SK-N-SH (cell line): ENCODE results near the gene DENND1C. TPM values are rescaled to one million over a fixed set of nuclear protein-coding genes. Genes with fewer than 3 reads are reported as not detected.
A peak's percentile ranks its signal among the peaks of the same experiment; 100 is the strongest.

Experiments
- CTCF ChIA-PET: fragments of 300-600, 350-600 bp; formaldehyde crosslinking; extraction: SDS; loops from one replicate; lab custom pipeline; 2021; lab: Yijun Ruan, JAX
- POLR2A ChIA-PET: fragments of 350-600 bp; sonication (Branson Sonifier 250); formaldehyde crosslinking; extraction: SDS; loops from one replicate; lab custom pipeline; 2020; ENCODE audit warnings: antibody characterized with exemption, inconsistent platforms; lab: Yijun Ruan, JAX
- DNase-seq: peaks from one replicate; pipeline ENCODE4 v3.0.0; 2012
- H2AFZ ChIP-seq: fragments of 200-600 bp; sonication (generic); 2 replicates; pipeline ENCODE4 v1.8.1; 2016; ENCODE audit warnings: antibody characterized with exemption, mild to moderate bottlenecking, low read depth
- H3F3A ChIP-seq: fragments of 200-600 bp; sonication (generic); replicated peaks from 2 replicates; pipeline ENCODE3; 2016; ENCODE audit warnings: antibody characterized with exemption, mild to moderate bottlenecking; ENCODE audit not compliant: insufficient read depth
- H3K27ac ChIP-seq, 2 experiments: fragments of 200-500 bp in 1 of 2; fragments of 200-600 bp in 1 of 2; sonication (Bioruptor generic) in 1 of 2; sonication (generic), shearing (Covaris generic) in 1 of 2; 2 replicates each; pipeline versions ENCODE4 v1.5.1 to v1.6.1; 2014 to 2016; ENCODE audit warnings: low read depth in 2 of 2, inconsistent platforms in 1 of 2, low read length in 1 of 2, mild to moderate bottlenecking in 1 of 2, mixed read lengths in 1 of 2
- H3K27me3 ChIP-seq: fragments of 200-600 bp; sonication (generic), shearing (Covaris generic); 2 replicates; pipeline ENCODE4 v1.6.1; 2016; ENCODE audit warnings: mixed run types; ENCODE audit not compliant: insufficient read depth
- H3K36me3 ChIP-seq, 2 experiments: fragments of 200-500 bp in 1 of 2; fragments of 200-600 bp in 1 of 2; sonication (Bioruptor generic) in 1 of 2; sonication (generic) in 1 of 2; replicated peaks in 1 of 2; 2 replicates each; pipeline versions ENCODE3 to v1.5.1; 2014 to 2016; ENCODE audit warnings: low read length in 1 of 2, mild to moderate bottlenecking in 1 of 2; ENCODE audit not compliant: insufficient read depth in 2 of 2, control insufficient read depth in 1 of 2
- H3K4me1 ChIP-seq, 2 experiments: fragments of 200-500 bp in 1 of 2; fragments of 200-600 bp in 1 of 2; sonication (Bioruptor generic) in 1 of 2; sonication (generic), shearing (Covaris generic) in 1 of 2; 2 replicates each; pipeline versions ENCODE4 v1.5.1 to v1.6.1; 2014 to 2016; ENCODE audit warnings: low read depth in 1 of 2, low read length in 1 of 2, mixed run types in 1 of 2; ENCODE audit not compliant: insufficient read depth in 2 of 2, control insufficient read depth in 1 of 2
- H3K4me2 ChIP-seq: fragments of 200-600 bp; sonication (generic), shearing (Covaris generic); 2 replicates; pipeline ENCODE4 v1.6.1; 2017; ENCODE audit warnings: mixed run types
- H3K4me3 ChIP-seq, 2 experiments: fragments of 200-500 bp in 1 of 2; fragments of 200-600 bp in 1 of 2; sonication (Bioruptor generic) in 1 of 2; sonication (generic), shearing (Covaris generic) in 1 of 2; 2 replicates each; pipeline versions ENCODE4 v1.5.1 to v1.8.1; 2014 to 2016; ENCODE audit warnings: low read depth in 2 of 2, inconsistent platforms in 1 of 2, low read length in 1 of 2, mild to moderate bottlenecking in 1 of 2, mixed read lengths in 1 of 2, moderate library complexity in 1 of 2
- H3K79me2 ChIP-seq: fragments of 200-600 bp; sonication (generic); 2 replicates; pipeline ENCODE4 v1.8.1; 2017; ENCODE audit warnings: mild to moderate bottlenecking; ENCODE audit not compliant: insufficient read depth
- H3K9ac ChIP-seq: fragments of 200-600 bp; sonication (generic); 2 replicates; pipeline ENCODE4 v1.6.1; 2017; ENCODE audit warnings: mixed run types
- H3K9me2 ChIP-seq: fragments of 200-600 bp; sonication (generic); 2 replicates; pipeline ENCODE4 v1.6.1; 2017; ENCODE audit warnings: mixed run types
- H3K9me3 ChIP-seq: fragments of 200-600 bp; sonication (generic); 2 replicates; pipeline ENCODE4 v1.6.1; 2017; ENCODE audit warnings: mixed run types, mild to moderate bottlenecking, moderate library complexity
- H4K20me1 ChIP-seq: fragments of 200-600 bp; sonication (generic); 2 replicates; pipeline ENCODE4 v1.6.1; 2017; ENCODE audit warnings: mild to moderate bottlenecking, mixed run types; ENCODE audit not compliant: insufficient read depth
- CTCF ChIP-seq: fragments of 200-600 bp; sonication (generic); IDR thresholded peaks from 2 replicates; pipeline ENCODE4 v1.6.1; 2017; ENCODE audit warnings: antibody characterized with exemption, mild to moderate bottlenecking, moderate library complexity
- EP300 ChIP-seq, 2 experiments: IDR thresholded peaks; 2 replicates each; pipeline versions ENCODE4 v1.4.0 to v1.6.1; 2012; ENCODE audit warnings: borderline replicate concordance in 1 of 2, low read depth in 1 of 2, low read length in 1 of 2
- EZH2phosphoT487 ChIP-seq: fragments of 200-600 bp; sonication (generic); IDR thresholded peaks from 2 replicates; pipeline ENCODE4 v1.6.1; 2017; ENCODE audit warnings: low read depth, mixed run types, mild to moderate bottlenecking, antibody characterized with exemption, moderate library complexity, borderline replicate concordance
- FOSL2 ChIP-seq: IDR thresholded peaks from 2 replicates; pipeline ENCODE4 v1.4.0; 2012; ENCODE audit warnings: low read depth, mild to moderate bottlenecking, moderate library complexity, borderline replicate concordance
- FOXJ3 ChIP-seq: sonication (generic); formaldehyde crosslinking; IDR thresholded peaks from 2 replicates; pipeline ENCODE4 v1.5.1; 2020; ENCODE audit warnings: mild to moderate bottlenecking, missing genetic modification reagents
- FOXM1 ChIP-seq: IDR thresholded peaks from 2 replicates; pipeline ENCODE4 v1.4.0; 2012; ENCODE audit warnings: low read depth, mild to moderate bottlenecking
- GABPA ChIP-seq: IDR thresholded peaks from 2 replicates; pipeline ENCODE4 v1.4.0; 2012; ENCODE audit warnings: low read depth, mild to moderate bottlenecking
- GATA2 ChIP-seq: sonication (generic); formaldehyde crosslinking; IDR thresholded peaks from 2 replicates; pipeline ENCODE4 v1.5.0; 2020; ENCODE audit warnings: mild to moderate bottlenecking, missing genetic modification reagents
- MXI1 ChIP-seq: IDR thresholded peaks from 2 replicates; pipeline ENCODE4 v1.6.1; 2012; ENCODE audit warnings: mild to moderate bottlenecking, low read depth, low read length, improper control_type of control experiment
- NFIC ChIP-seq: IDR thresholded peaks from 2 replicates; pipeline ENCODE4 v1.4.0; 2012; ENCODE audit warnings: borderline replicate concordance
- PBX3 ChIP-seq: IDR thresholded peaks from 2 replicates; pipeline ENCODE4; 2012
- RCOR1 ChIP-seq: fragments of 150-350 bp; IDR thresholded peaks from 2 replicates; pipeline ENCODE4 v1.6.1; 2017; ENCODE audit warnings: antibody characterized with exemption, low read length
- RFX5 ChIP-seq: IDR thresholded peaks from 2 replicates; pipeline ENCODE4 v1.6.1; 2012; ENCODE audit warnings: mild to moderate bottlenecking, improper control_type of control experiment, low read length
- RXRA ChIP-seq: IDR thresholded peaks from 2 replicates; pipeline ENCODE4 v1.4.0; 2012; ENCODE audit warnings: low read depth, mild to moderate bottlenecking, borderline replicate concordance
- SIN3A ChIP-seq: IDR thresholded peaks from 2 replicates; pipeline ENCODE4 v1.6.1; 2012; ENCODE audit warnings: low read depth, mild to moderate bottlenecking, low read length, moderate library complexity, borderline replicate concordance
- WGBS: methylation state at CpG from one replicate; pipeline ENCODE4 v1.1.6; 2017; ENCODE audit warnings: low lambda C conversion rate; 5-methylcytosine and 5-hydroxymethylcytosine counted together
- polyA plus RNA-seq, 3 experiments: library from polyadenylated mRNA; depleted of rRNA; stranded (reverse); fragments of >200 nt; gene quantifications; 2 replicates each; pipeline ENCODE4 v1.2.3, GENCODE V29; 2012
- TF ChIP-seq, protein P1 (sequence below): IDR thresholded peaks from 2 replicates; pipeline ENCODE4 v1.4.0; 2012; ENCODE audit warnings: low read depth, borderline replicate concordance

The DENND1C gene
- polyA plus RNA-seq, 1 of the 3 experiments (the other 2 are of a cell fraction) = 0.05 TPM

DNA sequence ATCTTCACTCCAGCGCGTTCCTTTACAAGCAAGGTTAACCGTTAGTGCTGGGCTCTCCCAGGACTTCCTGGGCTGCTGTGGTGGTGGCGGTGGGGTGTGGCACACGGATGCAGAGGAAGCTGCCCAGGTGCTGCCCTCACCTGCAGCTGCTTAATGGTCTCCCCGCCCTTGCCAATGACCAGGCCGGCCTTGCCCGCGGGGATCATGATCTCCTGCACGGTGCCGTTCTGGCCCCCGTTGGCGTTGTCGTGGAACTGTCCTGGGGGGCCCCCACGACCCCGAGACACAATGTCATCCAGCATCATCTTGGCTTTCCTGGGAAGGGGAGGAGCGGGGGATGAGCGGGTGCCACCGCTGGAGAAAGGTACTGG, 63.0 kb downstream of the DENND1C start:
- H3K79me2 ChIP-seq = peaks cover 55% of the 10 kb centered on the region
- peaks cover 62% of the 10 kb centered on the region for H4K20me1 ChIP-seq
- H3K9ac ChIP-seq = no peak overlapping the region
- H3K4me3 ChIP-seq = no peak overlapping the region
- DNase-seq = peak; percentile 11
- peaks cover 5 to 6% of the 10 kb centered on the region in 2 experiments; a peak in 1 of 4 replicates for H3K4me1 ChIP-seq
- ChIA-PET CTCF (interaction anchor here (1.5 kb wide), 1 partner anchor 98 kb away, joined by 3 read pairs; no protein-coding TSS in a partner anchor), POLR2A (no interaction called here)
- no peaks in the 10 kb centered on the region for H3K27me3 ChIP-seq
- no peak overlapping the region for H3K27ac ChIP-seq
- no peak for TF ChIP-seq FOXM1
- TF ChIP-seq EZH2phosphoT487 = no peak
- TF ChIP-seq SIN3A = no peak
- TF ChIP-seq GABPA = no peak
- no peak for TF ChIP-seq MXI1
- no peak for TF ChIP-seq NFIC
- no peak for TF ChIP-seq RXRA
- TF ChIP-seq EP300 (IDR thresholded peaks at IDR 0.05; ENCODE audit: borderline replicate concordance in 1 of 2, low read depth in 1 of 2, low read length in 1 of 2) = no peak
- no peak for TF ChIP-seq GATA2
- TF ChIP-seq CTCF = no peak
- no peak for TF ChIP-seq PBX3
- TF ChIP-seq FOXJ3 = no peak
- no peak for TF ChIP-seq RFX5
- no peak for TF ChIP-seq FOSL2
- TF ChIP-seq, protein P1, sequence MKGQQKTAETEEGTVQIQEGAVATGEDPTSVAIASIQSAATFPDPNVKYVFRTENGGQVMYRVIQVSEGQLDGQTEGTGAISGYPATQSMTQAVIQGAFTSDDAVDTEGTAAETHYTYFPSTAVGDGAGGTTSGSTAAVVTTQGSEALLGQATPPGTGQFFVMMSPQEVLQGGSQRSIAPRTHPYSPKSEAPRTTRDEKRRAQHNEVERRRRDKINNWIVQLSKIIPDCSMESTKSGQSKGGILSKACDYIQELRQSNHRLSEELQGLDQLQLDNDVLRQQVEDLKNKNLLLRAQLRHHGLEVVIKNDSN = no peak
- no peak for TF ChIP-seq RCOR1
- TF ChIP-seq, all 33 proteins: peak for 0
- WGBS = 94% methylated on average over 16 of the region's 19 CpGs
- H3K4me2 ChIP-seq = no peak overlapping the region
- no peaks in the 10 kb centered on the region for H3K9me3 ChIP-seq
- H3K9me2 ChIP-seq = no peaks in the 10 kb centered on the region
- H3K36me3 ChIP-seq = peaks cover 27 to 84% of the 10 kb centered on the region in 2 experiments
- no peak overlapping the region for H2AFZ ChIP-seq
- H3F3A ChIP-seq = no peaks in the 10 kb centered on the region
